ENCODE measurements around the gene SOX13. TPM values are rescaled to one million over a fixed set of nuclear protein-coding genes. Genes with fewer than 3 reads are reported as not detected.

Gene SOX13
- total RNA-seq, 2 experiments from 2014 or later: 0.73 to 1.1 TPM

GRCh38 chr1:204080163-204080903, 7.4 kb downstream of the SOX13 start:
- no peak overlapping the region for H3K27ac Mint-ChIP-seq
- intact Hi-C loops (cut with DNase I, micrococcal nuclease): no loop called here
- H3K36me3 Mint-ChIP-seq (ENCODE audit: low read depth): no peaks in the 10 kb centered on the region
- H3K9me3 Mint-ChIP-seq (ENCODE audit: low read depth): no peaks in the 10 kb centered on the region
- peaks cover 1% of the 10 kb centered on the region for H3K4me1 Mint-ChIP-seq
- H3K27me3 Mint-ChIP-seq: peaks cover 27% of the 10 kb centered on the region
- ATAC-seq (no peak), DNase-seq (no peak)
- ChIA-PET CTCF (interaction anchor here (0.7 to 0.8 kb wide), 2 partner anchors 189 to 723 kb away, joined by 3 read pairs; no protein-coding TSS in a partner anchor), POLR2A (no interaction called here)
- no peak overlapping the region for H3K4me3 Mint-ChIP-seq

- ChIA-PET CTCF (interaction anchor here (0.8 kb wide), 1 partner anchor 189 kb away, joined by 3 read pairs; no protein-coding TSS in a partner anchor), POLR2A (no interaction called here)
- H3K4me1 Mint-ChIP-seq: no peaks in the 10 kb centered on the region
- no peak for DNase-seq
- H3K27ac Mint-ChIP-seq: no peak overlapping the region
- H3K9me3 Mint-ChIP-seq (ENCODE audit: low read depth): no peaks in the 10 kb centered on the region
- no peak for ATAC-seq
- H3K27me3 Mint-ChIP-seq: peaks cover 18% of the 10 kb centered on the region
- H3K4me3 Mint-ChIP-seq: no peak overlapping the region
- H3K36me3 Mint-ChIP-seq (ENCODE audit: low read depth): no peaks in the 10 kb centered on the region
- intact Hi-C loops (cut with DNase I, micrococcal nuclease): no loop called here
Observed at GRCh38 chr1:204081164-204081790, 8.4 kb downstream of the SOX13 start.

- DNase-seq (no peak), ATAC-seq (no peak)
- H3K4me1 Mint-ChIP-seq: no peaks in the 10 kb centered on the region
- ChIA-PET CTCF (no interaction called here), POLR2A (no interaction called here)
- no peak overlapping the region for H3K27ac Mint-ChIP-seq
- H3K36me3 Mint-ChIP-seq (ENCODE audit: low read depth): no peaks in the 10 kb centered on the region
- intact Hi-C loops (cut with DNase I, micrococcal nuclease): no loop called here
- peaks cover 11% of the 10 kb centered on the region for H3K27me3 Mint-ChIP-seq
- H3K9me3 Mint-ChIP-seq (ENCODE audit: low read depth): no peaks in the 10 kb centered on the region
- no peak overlapping the region for H3K4me3 Mint-ChIP-seq
Observed at GRCh38 chr1:204081791-204082513, 9.0 kb downstream of the SOX13 start.

GRCh38 chr1:204083491-204083890, 10.6 kb downstream of the SOX13 start:
- no peak overlapping the region for H3K27ac Mint-ChIP-seq
- no peaks in the 10 kb centered on the region for H3K36me3 Mint-ChIP-seq (ENCODE audit: low read depth)
- no peak overlapping the region for H3K4me3 Mint-ChIP-seq
- POLR2A ChIA-PET: no interaction called here
- intact Hi-C loops (cut with DNase I, micrococcal nuclease): no loop called here
- no peaks in the 10 kb centered on the region for H3K9me3 Mint-ChIP-seq (ENCODE audit: low read depth)
- H3K4me1 Mint-ChIP-seq: no peaks in the 10 kb centered on the region
- CTCF ChIA-PET: no interaction called here
- ATAC-seq: no peak
- no peaks in the 10 kb centered on the region for H3K27me3 Mint-ChIP-seq
- DNase-seq: no peak

- POLR2A ChIA-PET: no interaction called here
- Mint-ChIP-seq H3K36me3 (ENCODE audit: low read depth) (no peaks in the 10 kb centered on the region), H3K9me3 (ENCODE audit: low read depth) (no peaks in the 10 kb centered on the region), H3K27ac (no peak overlapping the region), H3K27me3 (no peaks in the 10 kb centered on the region), H3K4me1 (no peaks in the 10 kb centered on the region), H3K4me3 (no peak overlapping the region)
- ATAC-seq (no peak), DNase-seq (no peak)
- intact Hi-C loops (cut with DNase I, micrococcal nuclease): no loop called here
- CTCF ChIA-PET: no interaction called here
Observed at GRCh38 chr1:204084247-204084772, 11.4 kb downstream of the SOX13 start.

- Mint-ChIP-seq H3K36me3 (ENCODE audit: low read depth) (no peaks in the 10 kb centered on the region), H3K27me3 (no peaks in the 10 kb centered on the region), H3K4me3 (no peak overlapping the region), H3K27ac (no peak overlapping the region), H3K4me1 (no peaks in the 10 kb centered on the region), H3K9me3 (ENCODE audit: low read depth) (no peaks in the 10 kb centered on the region)
- no peak for ATAC-seq
- DNase-seq: no peak
- POLR2A ChIA-PET: interaction anchor here (0.7 kb wide), 1 partner anchor 224 kb away, joined by 8 read pairs; the partner anchor contains the start of gene SNRPE
- CTCF ChIA-PET: interaction anchor here (0.7 kb wide), 1 partner anchor 288 kb away, joined by 4 read pairs; no protein-coding TSS in a partner anchor
- intact Hi-C loops (cut with DNase I, micrococcal nuclease): no loop called here
Observed at GRCh38 chr1:204085876-204086275, 13.0 kb downstream of the SOX13 start.

GRCh38 chr1:204087181-204087892, 14.4 kb downstream of the SOX13 start:
- no peaks in the 10 kb centered on the region for H3K27me3 Mint-ChIP-seq
- ChIA-PET CTCF (no interaction called here), POLR2A (no interaction called here)
- ATAC-seq (no peak), DNase-seq (no peak)
- no peaks in the 10 kb centered on the region for H3K9me3 Mint-ChIP-seq (ENCODE audit: low read depth)
- intact Hi-C loops (cut with DNase I, micrococcal nuclease): no loop called here
- no peaks in the 10 kb centered on the region for H3K4me1 Mint-ChIP-seq
- no peak overlapping the region for H3K27ac Mint-ChIP-seq
- H3K36me3 Mint-ChIP-seq (ENCODE audit: low read depth): no peaks in the 10 kb centered on the region
- H3K4me3 Mint-ChIP-seq: no peak overlapping the region

GRCh38 chr1:204087893-204088528, 15.1 kb downstream of the SOX13 start:
- Mint-ChIP-seq H3K36me3 (ENCODE audit: low read depth) (no peaks in the 10 kb centered on the region), H3K4me1 (no peaks in the 10 kb centered on the region), H3K4me3 (no peak overlapping the region), H3K27ac (no peak overlapping the region), H3K27me3 (no peaks in the 10 kb centered on the region), H3K9me3 (ENCODE audit: low read depth) (no peaks in the 10 kb centered on the region)
- CTCF ChIA-PET: no interaction called here
- POLR2A ChIA-PET: no interaction called here
- DNase-seq (no peak), ATAC-seq (no peak)
- intact Hi-C loops (cut with DNase I, micrococcal nuclease): no loop called here

GRCh38 chr1:204088596-204088995, 15.7 kb downstream of the SOX13 start:
- no peak overlapping the region for H3K4me3 Mint-ChIP-seq
- ChIA-PET POLR2A (no interaction called here), CTCF (no interaction called here)
- H3K36me3 Mint-ChIP-seq (ENCODE audit: low read depth): no peaks in the 10 kb centered on the region
- H3K9me3 Mint-ChIP-seq (ENCODE audit: low read depth): no peaks in the 10 kb centered on the region
- H3K4me1 Mint-ChIP-seq: no peaks in the 10 kb centered on the region
- no peak for DNase-seq
- ATAC-seq: no peak
- H3K27ac Mint-ChIP-seq: no peak overlapping the region
- no peaks in the 10 kb centered on the region for H3K27me3 Mint-ChIP-seq
- intact Hi-C loops (cut with DNase I, micrococcal nuclease): no loop called here

GRCh38 chr1:204089044-204089751, 16.3 kb downstream of the SOX13 start:
- ATAC-seq (no peak), DNase-seq (no peak)
- Mint-ChIP-seq H3K36me3 (ENCODE audit: low read depth) (no peaks in the 10 kb centered on the region), H3K4me3 (no peak overlapping the region), H3K4me1 (no peaks in the 10 kb centered on the region), H3K9me3 (ENCODE audit: low read depth) (no peaks in the 10 kb centered on the region), H3K27ac (no peak overlapping the region), H3K27me3 (no peaks in the 10 kb centered on the region)
- intact Hi-C loops (cut with DNase I, micrococcal nuclease): no loop called here
- ChIA-PET POLR2A (interaction anchor here (0.6 kb wide), 1 partner anchor 88 kb away, joined by 3 read pairs; no protein-coding TSS in a partner anchor), CTCF (no interaction called here)
